Vagina (tissue), 2 donors: Measurements from ENCODE around the gene MAMLD1.

Experiments used
- CTCF ChIP-seq, 3 experiments: fragments of 450-650 bp in 2 of 3; fragments of 200-600 bp in 1 of 3; sonication (generic) in 1 of 3; IDR thresholded peaks; one replicate each; pipeline ENCODE4 v1.5.1; 2017 to 2019; ENCODE audit warnings: antibody characterized with exemption in 3 of 3, mild to moderate bottlenecking in 2 of 3, moderate library complexity in 2 of 3
- POLR2A ChIP-seq, 2 donors: fragments of 450-650 bp; IDR thresholded peaks; one replicate each; pipeline ENCODE4 v1.6.1; 2017; ENCODE audit warnings: antibody characterized with exemption in 2 of 2, mild to moderate bottlenecking in 2 of 2, moderate library complexity in 2 of 2

GRCh38 chrX:150495496-150495895, 132.4 kb downstream of the MAMLD1 start:
- no peak for TF ChIP-seq POLR2A (IDR thresholded peaks at IDR 0.05)
- no peak for TF ChIP-seq CTCF (IDR thresholded peaks at IDR 0.05)
